HG02588 (cell line): ENCODE results near the gene EIF2S1.
"Not testable (repeated sequence)": the region's sequence is repeated elsewhere in the genome, so short reads cannot be mapped to it uniquely, and the experiment has no call there.

ENCODE experiments used
- ATAC-seq: cut with Tn5 transposase; IDR thresholded peaks from one replicate; pipeline ENCODE4 v1.9.1; 2021; ENCODE audit warnings: mild to moderate bottlenecking, moderate library complexity; ENCODE audit not compliant: unreplicated experiment

The EIF2S1 gene

GRCh38 chr14:67410313-67410712 is 50.2 kb downstream of the EIF2S1 start:
- no peak for ATAC-seq

GRCh38 chr14:67411370-67411769 is 51.2 kb downstream of the EIF2S1 start:
- no peak for ATAC-seq

GRCh38 chr14:67411820-67412421 is 51.8 kb downstream of the EIF2S1 start, which contains the start of gene PLEK2:
PLEK2 (minus strand) TSS chr14:67412165; CDS start chr14:67412059, 106 bp downstream.
- ATAC-seq, result no peak

GRCh38 chr14:67413806-67414769 is 54.0 kb downstream of the EIF2S1 start:
- no peak for ATAC-seq

GRCh38 chr14:67415610-67416009 is 55.5 kb downstream of the EIF2S1 start:
- ATAC-seq, result not testable (repeated sequence)

GRCh38 chr14:67416085-67416484 is 56.0 kb downstream of the EIF2S1 start:
- no peak for ATAC-seq

GRCh38 chr14:67416810-67417209 is 56.7 kb downstream of the EIF2S1 start:
- ATAC-seq, result no peak

- ATAC-seq, result no peak
Measured at GRCh38 chr14:67417633-67418032, 57.5 kb downstream of the EIF2S1 start.

- ATAC-seq, result no peak
Measured at GRCh38 chr14:67418401-67419191, 58.5 kb downstream of the EIF2S1 start.

- ATAC-seq, result no peak
Measured at GRCh38 chr14:67420102-67420739, 60.1 kb downstream of the EIF2S1 start.

- ATAC-seq, result no peak
Measured at GRCh38 chr14:67421356-67422224, 61.5 kb downstream of the EIF2S1 start.

GRCh38 chr14:67423424-67423823 is 63.3 kb downstream of the EIF2S1 start:
- ATAC-seq, result no peak

GRCh38 chr14:67424539-67424938 is 64.4 kb downstream of the EIF2S1 start:
- ATAC-seq, result no peak

- no peak for ATAC-seq
Measured at GRCh38 chr14:67425608-67426007, 65.5 kb downstream of the EIF2S1 start.

- no peak for ATAC-seq
Measured at GRCh38 chr14:67426161-67426560, 66.0 kb downstream of the EIF2S1 start.

- ATAC-seq, result no peak
Measured at GRCh38 chr14:67426983-67427606, 67.0 kb downstream of the EIF2S1 start.

- ATAC-seq, result no peak
Measured at GRCh38 chr14:67428501-67429031, 68.4 kb downstream of the EIF2S1 start.

GRCh38 chr14:67429510-67430205 is 69.5 kb downstream of the EIF2S1 start:
- no peak for ATAC-seq
